Effector memory CD4-positive, alpha-beta T cell (primary cell): ENCODE results near the gene LONP1.

Experiments
- DNase-seq, 3 donors: peaks; one replicate each; pipeline ENCODE4 v3.0.0-alpha.2; 2020
- H3K27ac ChIP-seq: 2 replicates; pipeline ENCODE4 v1.7.0; 2013; ENCODE audit warnings: mild to moderate bottlenecking, low read length, moderate library complexity; ENCODE audit not compliant: insufficient read depth, poor library complexity, severe bottlenecking
- H3K27me3 ChIP-seq: replicated peaks from 2 replicates; pipeline ENCODE4 v1.7.0; 2013; ENCODE audit warnings: mild to moderate bottlenecking, low read length; ENCODE audit not compliant: insufficient read depth, control insufficient read depth, poor library complexity, severe bottlenecking
- H3K36me3 ChIP-seq: 2 replicates; pipeline ENCODE4 v1.7.0; 2013; ENCODE audit warnings: mild to moderate bottlenecking, low read length, moderate library complexity; ENCODE audit not compliant: control insufficient read depth, insufficient read depth
- H3K4me1 ChIP-seq: 2 replicates; pipeline ENCODE4 v1.7.0; 2013; ENCODE audit warnings: low read length, mild to moderate bottlenecking; ENCODE audit not compliant: control insufficient read depth, insufficient read depth, poor library complexity, severe bottlenecking
- H3K4me3 ChIP-seq: 2 replicates; pipeline ENCODE4 v1.7.0; 2013; ENCODE audit warnings: low read length, low read depth, mild to moderate bottlenecking; ENCODE audit not compliant: insufficient read depth, poor library complexity, severe bottlenecking
- H3K9me3 ChIP-seq: 2 replicates; pipeline ENCODE4 v1.7.0; 2013; ENCODE audit warnings: mild to moderate bottlenecking, low read length, moderate library complexity; ENCODE audit not compliant: control insufficient read depth

The LONP1 gene

GRCh38 chr19:5698635-5699422, 21.1 kb downstream of the LONP1 start:
- H3K27me3 ChIP-seq, result no peaks in the 10 kb centered on the region
- no peak overlapping the region for H3K4me3 ChIP-seq
- no peak for DNase-seq
- H3K27ac ChIP-seq, result no peak overlapping the region
- H3K9me3 ChIP-seq, result no peaks in the 10 kb centered on the region
- H3K36me3 ChIP-seq, result peaks cover 58% of the 10 kb centered on the region
- no peaks in the 10 kb centered on the region for H3K4me1 ChIP-seq

- DNase-seq, result no peak
- Histone ChIP-seq H3K9me3 (no peaks in the 10 kb centered on the region), H3K4me1 (no peaks in the 10 kb centered on the region), H3K27me3 (no peaks in the 10 kb centered on the region), H3K27ac (no peak overlapping the region), H3K36me3 (peaks cover 56% of the 10 kb centered on the region), H3K4me3 (no peak overlapping the region)
Observed at GRCh38 chr19:5697890-5698634, 21.9 kb downstream of the LONP1 start.

GRCh38 chr19:5697022-5697889, 22.7 kb downstream of the LONP1 start:
- Histone ChIP-seq H3K9me3 (no peaks in the 10 kb centered on the region), H3K4me1 (no peaks in the 10 kb centered on the region), H3K36me3 (peaks cover 64% of the 10 kb centered on the region), H3K27me3 (no peaks in the 10 kb centered on the region), H3K4me3 (no peak overlapping the region), H3K27ac (no peak overlapping the region)
- DNase-seq, result no peak

GRCh38 chr19:5696196-5697021, 23.5 kb downstream of the LONP1 start:
- Histone ChIP-seq H3K27ac (no peak overlapping the region), H3K36me3 (peaks cover 69% of the 10 kb centered on the region), H3K9me3 (no peaks in the 10 kb centered on the region), H3K4me3 (no peak overlapping the region), H3K4me1 (peaks cover 5% of the 10 kb centered on the region), H3K27me3 (no peaks in the 10 kb centered on the region)
- DNase-seq, result no peak

GRCh38 chr19:5695649-5696195, 24.2 kb downstream of the LONP1 start:
- no peaks in the 10 kb centered on the region for H3K9me3 ChIP-seq
- H3K4me3 ChIP-seq, result no peak overlapping the region
- no peak for DNase-seq
- H3K27ac ChIP-seq, result no peak overlapping the region
- no peaks in the 10 kb centered on the region for H3K27me3 ChIP-seq
- H3K4me1 ChIP-seq, result peaks cover 5% of the 10 kb centered on the region
- peaks cover 69% of the 10 kb centered on the region for H3K36me3 ChIP-seq

- Histone ChIP-seq H3K27ac (no peak overlapping the region), H3K27me3 (no peaks in the 10 kb centered on the region), H3K36me3 (peaks cover 69% of the 10 kb centered on the region), H3K9me3 (no peaks in the 10 kb centered on the region), H3K4me1 (peaks cover 5% of the 10 kb centered on the region), H3K4me3 (no peak overlapping the region)
- DNase-seq, result no peak
Observed at GRCh38 chr19:5694956-5695648, 24.8 kb downstream of the LONP1 start.

- peaks cover 5% of the 10 kb centered on the region for H3K4me1 ChIP-seq
- H3K36me3 ChIP-seq, result peaks cover 69% of the 10 kb centered on the region
- no peak for DNase-seq
- no peaks in the 10 kb centered on the region for H3K9me3 ChIP-seq
- H3K4me3 ChIP-seq, result no peak overlapping the region
- no peak overlapping the region for H3K27ac ChIP-seq
- H3K27me3 ChIP-seq, result no peaks in the 10 kb centered on the region
Observed at GRCh38 chr19:5694167-5694955, 25.6 kb downstream of the LONP1 start.

- Histone ChIP-seq H3K9me3 (no peaks in the 10 kb centered on the region), H3K36me3 (peaks cover 61% of the 10 kb centered on the region), H3K4me3 (no peak overlapping the region), H3K27ac (peak overlapping the region; percentile 2), H3K27me3 (no peaks in the 10 kb centered on the region), H3K4me1 (peaks cover 5% of the 10 kb centered on the region)
- DNase-seq, result no peak
Observed at GRCh38 chr19:5693195-5694166, 26.5 kb downstream of the LONP1 start.
